Lung (tissue), 12 donors: ENCODE measurements around the gene UNC13B. TPM values are rescaled to one million over a fixed set of nuclear protein-coding genes. Genes with fewer than 3 reads are reported as not detected.

Source experiments
- ATAC-seq: fragments of 200-7000 bp; cut with Tn5 transposase; one replicate; pipeline ENCODE4 v1.9.1; 2020; ENCODE audit warnings: moderate number of reproducible peaks; ENCODE audit not compliant: insufficient read depth, low FRiP score
- DNase-seq, 3 donors: peaks; one replicate each; pipeline ENCODE4 v3.0.0-alpha.2; 2013 to 2017
- H3K27ac ChIP-seq, 2 donors: one replicate each; pipeline ENCODE4 v1.5.1; 2013; ENCODE audit warnings: mild to moderate bottlenecking in 2 of 2, moderate library complexity in 2 of 2, control low read depth in 1 of 2, inconsistent platforms in 1 of 2, low read depth in 1 of 2, low read length in 1 of 2
- H3K27me3 ChIP-seq, 3 donors: one replicate each; pipeline ENCODE4 v1.5.1; 2013; ENCODE audit warnings: low read length in 2 of 3; ENCODE audit not compliant: control insufficient read depth in 3 of 3, insufficient read depth in 3 of 3
- H3K36me3 ChIP-seq, 4 donors: one replicate each; pipeline ENCODE4 v1.5.1; 2013; ENCODE audit warnings: low read length in 4 of 4, mild to moderate bottlenecking in 1 of 4, moderate library complexity in 1 of 4; ENCODE audit not compliant: control insufficient read depth in 4 of 4, insufficient read depth in 4 of 4
- H3K4me1 ChIP-seq, 5 donors: one replicate each; pipeline ENCODE4 v1.5.1; 2013; ENCODE audit warnings: low read length in 5 of 5, mild to moderate bottlenecking in 2 of 5, moderate library complexity in 1 of 5; ENCODE audit not compliant: control insufficient read depth in 5 of 5, insufficient read depth in 5 of 5
- H3K4me3 ChIP-seq: one replicate; pipeline ENCODE4 v1.5.1; 2013; ENCODE audit warnings: mild to moderate bottlenecking, control low read depth, moderate library complexity
- H3K9ac ChIP-seq, 2 donors: one replicate each; pipeline ENCODE4 v1.5.1; 2013; ENCODE audit warnings: low read length in 2 of 2, control low read depth in 1 of 2; ENCODE audit not compliant: insufficient read depth in 1 of 2
- H3K9me3 ChIP-seq, 4 donors: one replicate each; pipeline ENCODE4 v1.5.1; 2013; ENCODE audit warnings: low read length in 3 of 4, mild to moderate bottlenecking in 1 of 4, moderate library complexity in 1 of 4; ENCODE audit not compliant: control insufficient read depth in 4 of 4, insufficient read depth in 3 of 4
- CTCF ChIP-seq: IDR thresholded peaks from 2 replicates; pipeline ENCODE4 v1.5.1; 2012; ENCODE audit warnings: mild to moderate bottlenecking; ENCODE audit errors: control extremely low read depth, extremely low read depth
- WGBS, 2 donors: extraction: QIAGEN DNeasy Blood & Tissue Kit; methylation state at CpG; one replicate each; pipeline ENCODE4 v1.1.7; 2013; 5-methylcytosine and 5-hydroxymethylcytosine counted together
- polyA plus RNA-seq, 2 donors: library from polyadenylated mRNA; stranded (reverse); fragments of 200-250 nt; gene quantifications; one replicate each; pipeline ENCODE4 v1.2.1, GENCODE V29; 2013
- total RNA-seq, 2 donors: library from RNA; depleted of rRNA in 1 of 2; stranded (reverse); fragments of >200 nt in 1 of 2; gene quantifications; one replicate each; pipeline ENCODE4 v1.2.1, GENCODE V29; 2014 to 2021
- donor health status: control.
- donor health status: control.
- donor health status: Bipolar disorder and iron deficiency.
- donor health status: healthy.
- donor health status: DM: yes; HTN: yes; CAD: no.

The UNC13B gene
- total and polyA plus RNA-seq, 4 donors: 25.8 to 102 (median 64.4) TPM

GRCh38 chr9:35342221-35342958 lies 180.6 kb downstream of the UNC13B start:
- peak overlapping the region in 1 of 2 donors; percentile 62 for H3K27ac ChIP-seq
- no peak for TF ChIP-seq CTCF
- WGBS, 2 donors: 69 to 81% methylated on average over 4 of the region's 4 CpGs

GRCh38 chr9:35348109-35348508 lies 186.3 kb downstream of the UNC13B start:
- H3K36me3 ChIP-seq: peaks cover 0 to 12% (median 0%) of the 10 kb centered on the region in 4 donors
- H3K9me3 ChIP-seq: no peaks in the 10 kb centered on the region
- 87 to 92% methylated on average over 5 of the region's 5 CpGs for WGBS, 2 donors
- no peak overlapping the region for H3K4me3 ChIP-seq
- H3K9ac ChIP-seq: no peak overlapping the region
- TF ChIP-seq CTCF: no peak
- no peak overlapping the region for H3K27ac ChIP-seq
- H3K27me3 ChIP-seq: no peaks in the 10 kb centered on the region
- peaks cover 0 to 29% (median 7%) of the 10 kb centered on the region in 5 donors for H3K4me1 ChIP-seq
- ATAC-seq (no peak), DNase-seq (no peak)

More at GRCh38 chr9:35342221-35342958, 180.6 kb downstream of the UNC13B start:
- H3K27me3 ChIP-seq: no peaks in the 10 kb centered on the region
- DNase-seq (no peak), ATAC-seq (no peak)
- H3K36me3 ChIP-seq: peaks cover 0 to 3% (median 0%) of the 10 kb centered on the region in 4 donors
- no peaks in the 10 kb centered on the region for H3K9me3 ChIP-seq
- peaks cover 0 to 20% (median 0%) of the 10 kb centered on the region in 5 donors for H3K4me1 ChIP-seq
- peak overlapping the region; percentile 31 for H3K4me3 ChIP-seq
- H3K9ac ChIP-seq: no peak overlapping the region

- H3K4me3 ChIP-seq: no peak overlapping the region
- 73 to 86% methylated on average over 3 of the region's 3 CpGs for WGBS, 2 donors
- H3K27ac ChIP-seq: no peak overlapping the region
- H3K27me3 ChIP-seq: no peaks in the 10 kb centered on the region
- peaks cover 0 to 16% (median 0%) of the 10 kb centered on the region in 4 donors for H3K36me3 ChIP-seq
- DNase-seq (no peak), ATAC-seq (no peak)
- peaks cover 0 to 27% (median 7%) of the 10 kb centered on the region in 5 donors for H3K4me1 ChIP-seq
- no peak for TF ChIP-seq CTCF
- H3K9ac ChIP-seq: no peak overlapping the region
- no peaks in the 10 kb centered on the region for H3K9me3 ChIP-seq
Measured at GRCh38 chr9:35349287-35349990, 187.6 kb downstream of the UNC13B start.
